Measurements from ENCODE around the gene CRIP3.

DNA sequence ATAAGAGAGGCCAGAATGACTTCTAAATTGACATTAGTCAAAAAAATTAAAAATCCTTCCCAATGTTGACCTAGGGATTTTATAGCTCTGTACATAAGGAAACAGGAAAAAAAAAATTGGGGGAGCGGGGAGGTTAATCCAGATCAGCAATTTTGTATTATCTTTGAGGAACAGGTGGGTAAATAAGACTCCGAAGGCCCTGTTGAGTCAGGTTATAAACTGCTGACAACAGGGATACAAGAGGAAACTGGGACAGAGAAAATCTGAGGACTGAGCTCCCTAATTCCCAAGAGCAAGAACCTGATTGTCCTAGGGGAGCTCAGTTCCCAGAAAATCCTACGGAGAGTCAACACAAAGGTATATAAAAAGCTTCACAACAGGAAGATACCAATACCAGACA, 26.8 kb upstream of the CRIP3 start:
- TF ChIP-seq, protein P1, sequence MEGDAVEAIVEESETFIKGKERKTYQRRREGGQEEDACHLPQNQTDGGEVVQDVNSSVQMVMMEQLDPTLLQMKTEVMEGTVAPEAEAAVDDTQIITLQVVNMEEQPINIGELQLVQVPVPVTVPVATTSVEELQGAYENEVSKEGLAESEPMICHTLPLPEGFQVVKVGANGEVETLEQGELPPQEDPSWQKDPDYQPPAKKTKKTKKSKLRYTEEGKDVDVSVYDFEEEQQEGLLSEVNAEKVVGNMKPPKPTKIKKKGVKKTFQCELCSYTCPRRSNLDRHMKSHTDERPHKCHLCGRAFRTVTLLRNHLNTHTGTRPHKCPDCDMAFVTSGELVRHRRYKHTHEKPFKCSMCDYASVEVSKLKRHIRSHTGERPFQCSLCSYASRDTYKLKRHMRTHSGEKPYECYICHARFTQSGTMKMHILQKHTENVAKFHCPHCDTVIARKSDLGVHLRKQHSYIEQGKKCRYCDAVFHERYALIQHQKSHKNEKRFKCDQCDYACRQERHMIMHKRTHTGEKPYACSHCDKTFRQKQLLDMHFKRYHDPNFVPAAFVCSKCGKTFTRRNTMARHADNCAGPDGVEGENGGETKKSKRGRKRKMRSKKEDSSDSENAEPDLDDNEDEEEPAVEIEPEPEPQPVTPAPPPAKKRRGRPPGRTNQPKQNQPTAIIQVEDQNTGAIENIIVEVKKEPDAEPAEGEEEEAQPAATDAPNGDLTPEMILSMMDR (IDR thresholded peaks at IDR 0.05): no peak
- no peak for TF ChIP-seq POLR2A (IDR thresholded peaks at IDR 0.05)
